Kidney glomerular epithelial cell (primary cell): Measurements from ENCODE around the gene GARRE1.
"Not testable (repeated sequence)": the region's sequence is repeated elsewhere in the genome, so short reads cannot be mapped to it uniquely, and the experiment has no call there.

Source experiments
- DNase-seq: peaks from one replicate; lab custom pipeline; 2025; lab: John Stamatoyannopoulos, UW

The GARRE1 gene

DNA sequence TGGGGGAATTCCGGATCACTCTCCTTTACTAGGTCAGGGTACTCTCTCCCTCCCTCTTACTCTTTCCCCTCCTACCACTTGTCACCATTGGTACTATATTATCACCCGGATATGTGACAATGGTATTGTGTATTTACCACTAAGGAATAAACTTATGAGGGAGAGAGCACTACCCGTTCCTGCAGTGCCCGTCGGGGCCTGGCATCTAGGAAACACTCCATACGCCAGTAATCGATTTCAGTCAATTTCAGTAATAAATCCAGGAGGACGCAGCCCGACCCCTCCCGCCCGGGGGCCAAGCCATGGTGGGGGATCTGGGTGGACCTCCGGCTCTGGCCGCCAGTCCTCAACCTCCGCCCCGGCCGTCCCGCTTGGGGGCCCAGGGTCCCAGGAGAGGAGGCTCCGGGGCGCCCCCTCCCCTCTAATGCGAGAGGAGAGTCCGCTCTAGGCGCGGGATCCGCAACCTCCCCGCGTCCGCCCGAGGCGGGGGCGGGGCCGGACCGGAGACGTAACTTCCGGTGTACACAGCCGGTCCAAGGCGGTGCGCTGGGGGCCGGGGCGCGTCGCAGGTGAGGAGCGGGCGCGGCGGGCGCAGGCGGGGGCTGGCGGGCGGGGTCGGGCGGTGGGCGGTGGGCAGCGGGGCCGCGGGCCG is at the start of gene GARRE1:
GARRE1 (plus strand) TSS at position 509 of the 652 bp plus-strand sequence. CDS start 45,920 bp downstream, outside the sequence.
- DNase-seq, result no peak

GRCh38 chr19:34205324-34205723 is 49.0 kb upstream of the GARRE1 start:
- DNase-seq, result not testable (repeated sequence)

- DNase-seq, result no peak
These were observed 46.0 kb upstream of the GARRE1 start for GRCh38 chr19:34208291-34208884.

- DNase-seq, result no peak
These were observed 44.6 kb upstream of the GARRE1 start for GRCh38 chr19:34209726-34210125.

GRCh38 chr19:34213283-34213682 is 41.1 kb upstream of the GARRE1 start:
- no peak for DNase-seq

- no peak for DNase-seq
These were observed 40.3 kb upstream of the GARRE1 start for GRCh38 chr19:34214040-34214439.

GRCh38 chr19:34215006-34215665 is 39.2 kb upstream of the GARRE1 start:
- DNase-seq, result no peak

- DNase-seq, result no peak
These were observed 38.7 kb upstream of the GARRE1 start for GRCh38 chr19:34215666-34216038.

DNA sequence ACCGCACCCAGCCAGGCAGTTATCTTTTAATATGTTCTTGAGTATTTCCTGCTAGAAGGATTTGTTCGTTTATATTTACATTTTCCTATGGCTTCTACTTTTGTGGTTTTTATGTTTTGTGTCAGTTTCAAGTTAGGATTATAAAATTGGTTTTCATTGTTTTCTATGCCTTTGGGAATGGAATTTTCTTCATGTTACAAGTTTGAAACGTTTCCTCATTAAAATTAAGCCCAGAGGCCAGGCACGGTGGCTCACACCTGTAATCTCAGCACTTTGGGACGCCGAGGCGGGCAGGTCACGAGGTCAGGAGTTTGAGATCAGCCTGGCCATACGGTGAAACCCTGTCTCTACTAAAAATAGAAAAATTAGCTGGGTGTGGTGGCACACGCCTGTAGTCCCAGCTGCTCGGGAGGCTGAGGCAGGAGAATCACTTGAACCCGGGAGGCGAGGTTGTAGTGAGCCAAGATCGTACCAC is 37.6 kb upstream of the GARRE1 start:
- not testable (repeated sequence) for DNase-seq

GRCh38 chr19:34217952-34218817 is 36.2 kb upstream of the GARRE1 start:
- peak; percentile 96 for DNase-seq

GRCh38 chr19:34218818-34219164 is 35.6 kb upstream of the GARRE1 start:
- DNase-seq, result no peak

DNA sequence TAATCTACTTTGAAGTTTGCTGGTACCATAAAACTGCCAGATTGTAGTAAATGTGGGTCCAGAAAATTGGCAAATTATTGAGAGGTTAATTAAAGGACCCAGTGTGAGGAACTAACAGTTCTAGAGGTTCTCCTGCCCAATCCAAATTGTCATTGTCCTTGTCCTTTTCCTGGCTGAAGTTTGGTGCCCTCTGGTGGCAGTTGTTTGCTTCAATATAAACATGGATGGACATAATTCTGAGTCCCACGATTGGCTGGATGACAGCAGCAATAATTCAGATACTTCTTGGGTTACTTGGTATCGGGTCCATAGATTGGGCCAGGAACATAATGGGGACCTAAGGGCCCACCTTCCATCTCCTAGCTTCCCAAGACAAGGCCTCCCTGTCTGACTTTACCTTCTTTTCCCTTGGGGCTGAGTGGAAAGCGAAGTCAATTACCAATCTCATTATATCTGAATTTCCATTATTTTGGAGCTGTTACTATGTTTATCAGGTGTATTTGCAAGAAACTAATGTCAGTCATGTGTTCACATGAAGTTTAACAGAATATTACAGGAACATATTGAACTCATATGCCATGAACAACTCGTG is 33.8 kb upstream of the GARRE1 start:
- peak; percentile 35 for DNase-seq

- DNase-seq, result no peak
These were observed 32.0 kb upstream of the GARRE1 start for GRCh38 chr19:34222386-34222785.

DNA sequence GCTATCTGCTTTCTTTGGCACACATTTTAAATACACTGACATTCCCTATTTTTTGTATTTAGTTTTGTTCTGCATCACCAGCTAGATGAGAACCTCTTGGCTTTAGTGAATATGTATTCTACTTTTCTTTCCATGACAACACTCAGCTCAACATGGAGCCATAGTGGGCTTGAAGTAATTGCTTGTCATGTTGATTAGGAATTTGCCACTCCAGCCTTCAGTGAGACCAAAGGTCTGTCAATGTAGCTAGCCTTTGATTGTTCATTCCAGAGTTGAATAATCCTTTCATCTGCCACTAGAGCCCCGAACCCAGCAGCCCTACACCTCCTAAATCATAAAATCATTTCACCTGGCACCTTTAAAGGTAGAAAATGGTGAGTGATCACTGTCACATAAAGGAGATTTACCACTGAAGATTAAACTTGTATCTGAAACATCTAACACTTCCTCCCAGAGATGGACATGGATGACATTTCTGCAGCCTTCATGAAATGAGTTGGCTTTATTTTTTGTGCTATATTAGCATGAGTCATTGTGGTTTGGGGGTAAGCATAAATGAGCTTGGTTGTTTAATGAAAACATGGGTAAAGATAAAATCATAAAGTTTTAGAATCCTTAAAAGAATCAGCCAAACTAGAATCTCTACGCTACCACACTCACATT is 29.2 kb upstream of the GARRE1 start:
- DNase-seq, result no peak

DNA sequence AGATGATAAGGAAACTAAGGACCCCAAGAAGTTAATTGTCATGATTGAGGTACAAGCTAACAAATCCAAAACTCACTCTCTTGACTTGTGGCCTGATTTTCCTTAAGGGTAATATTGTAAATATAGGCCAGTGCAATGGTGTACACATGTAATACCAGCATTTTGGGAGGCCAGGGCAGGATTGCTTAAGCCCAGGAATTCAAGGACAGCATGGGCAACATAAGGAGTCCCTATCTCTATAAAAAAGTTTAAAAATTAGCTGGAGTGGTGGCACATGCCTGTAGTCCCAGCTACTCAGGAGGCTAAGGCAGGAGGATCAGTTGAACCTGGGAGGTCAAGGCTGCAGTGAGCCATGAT is 28.7 kb upstream of the GARRE1 start:
- DNase-seq, result no peak

GRCh38 chr19:34226036-34226435 is 28.3 kb upstream of the GARRE1 start:
- no peak for DNase-seq

DNA sequence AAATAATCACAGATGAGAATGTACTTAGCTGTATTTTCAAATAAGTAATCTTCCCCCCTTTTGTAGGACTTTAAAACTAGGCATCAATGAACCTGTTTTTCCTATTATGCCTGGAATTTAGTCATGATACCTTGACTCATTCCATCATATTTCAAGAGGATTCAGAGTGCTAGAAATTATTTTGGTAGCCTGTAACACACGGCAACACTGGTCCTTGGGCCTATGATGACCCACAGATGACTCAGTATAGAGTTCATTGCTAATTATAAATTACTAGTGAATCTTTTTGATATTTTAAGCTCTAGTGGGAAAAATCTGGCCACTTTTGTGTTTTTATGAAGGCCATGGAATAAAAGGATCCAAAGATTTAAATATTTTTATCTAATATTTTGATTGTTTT is 26.0 kb upstream of the GARRE1 start:
- DNase-seq, result no peak

DNA sequence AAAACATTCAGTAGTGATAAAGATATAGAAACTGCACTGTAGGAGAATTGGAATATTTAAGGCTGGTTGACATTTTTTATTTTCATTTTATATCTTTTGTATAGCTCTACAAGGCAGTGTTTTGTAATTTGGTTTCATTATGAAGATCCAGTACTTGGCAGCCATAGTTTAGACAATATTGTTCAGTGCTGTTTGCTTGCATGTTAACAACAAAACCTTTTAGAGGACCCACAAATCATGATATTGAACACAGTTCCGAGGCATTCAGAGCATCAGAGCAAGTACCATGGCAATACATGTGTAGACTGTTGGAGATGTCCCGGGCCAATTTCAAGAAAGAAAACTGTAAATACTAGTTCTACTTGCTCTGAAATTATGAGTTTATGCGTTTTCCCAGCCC is 25.6 kb upstream of the GARRE1 start:
- DNase-seq, result no peak

DNA sequence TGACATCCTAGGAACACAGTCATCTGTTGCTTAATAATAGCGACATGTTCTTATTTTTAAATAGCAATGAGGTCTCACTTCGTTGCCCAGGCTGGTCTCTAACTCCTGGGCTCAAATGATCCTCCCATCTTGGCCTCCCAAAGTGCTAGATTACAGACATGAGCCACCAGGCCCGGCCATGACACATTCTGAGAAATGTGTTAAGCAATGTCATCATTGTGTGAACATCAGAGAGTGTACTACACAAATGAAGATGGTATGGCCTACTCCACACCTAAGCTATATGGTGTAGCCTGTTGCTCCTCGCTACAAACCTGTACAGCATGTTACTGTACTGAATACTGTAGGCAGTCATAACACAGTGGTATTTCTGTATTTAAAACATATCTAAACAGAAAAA is 24.6 kb upstream of the GARRE1 start:
- no peak for DNase-seq

GRCh38 chr19:34230820-34231219 is 23.5 kb upstream of the GARRE1 start:
- no peak for DNase-seq

DNA sequence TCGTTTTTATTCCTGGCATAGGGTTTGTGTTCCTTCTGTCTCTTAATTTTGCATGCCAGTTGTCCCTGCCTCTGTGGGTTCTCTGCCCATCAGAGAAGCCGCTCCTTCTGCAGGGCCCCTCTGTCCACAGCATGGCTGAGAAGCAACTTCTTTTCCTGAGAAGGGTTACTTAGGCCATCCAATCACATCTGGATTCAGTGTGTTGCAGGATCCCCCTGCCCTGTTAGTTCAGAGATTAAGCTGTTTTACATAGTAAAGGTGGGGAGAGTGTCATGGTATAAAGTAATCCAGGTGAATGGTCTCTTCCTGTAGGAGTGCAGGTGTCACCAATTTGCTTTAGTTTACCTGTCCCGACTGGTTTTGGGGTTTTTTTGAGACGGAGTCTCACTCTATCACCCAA is 22.9 kb upstream of the GARRE1 start:
- DNase-seq, result no peak
